ENCODE data around the gene HTR1A. TPM values are rescaled to one million over a fixed set of nuclear protein-coding genes. Genes with fewer than 3 reads are reported as not detected.

The HTR1A gene
- not detected for polyA plus RNA-seq (2013)

DNA sequence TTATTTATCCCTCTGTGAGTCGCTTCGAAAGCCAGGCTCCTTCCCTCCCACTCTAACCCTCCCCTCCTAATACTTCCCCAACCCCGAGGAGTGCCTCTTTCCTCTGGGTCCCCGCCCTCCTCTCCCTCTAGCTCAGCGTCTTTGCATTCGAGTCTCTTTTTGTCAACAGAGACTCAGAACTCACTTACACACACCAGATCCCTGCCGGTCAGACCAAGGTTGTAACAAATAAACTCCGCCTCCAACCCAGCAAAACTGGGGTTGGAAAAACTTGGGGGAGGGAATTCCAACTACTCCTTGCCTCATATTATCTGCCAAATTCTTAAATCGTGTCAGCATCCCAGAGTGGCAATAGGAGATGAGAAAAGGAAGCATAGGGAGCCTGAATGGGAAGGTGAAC, at the start of gene HTR1A:
TSS of gene HTR1A (minus strand) at position 167 of the 400 bp plus-strand sequence. CDS start 726 bp downstream, outside the sequence.
- Histone ChIP-seq H3K9me3 (ENCODE audit: control extremely low read depth in 1 of 5, control insufficient read depth in 4 of 5, insufficient read depth in 2 of 5, low read depth in 1 of 5, low read length in 4 of 5) (peaks cover 0 to 25% (median 7%) of the 10 kb centered on the region in 5 experiments), H3K36me3 (ENCODE audit: control insufficient read depth in 4 of 4, insufficient read depth in 4 of 4, low read length in 3 of 4) (no peaks in the 10 kb centered on the region), H3K27ac (ENCODE audit: insufficient read depth in 1 of 2, low read depth in 1 of 2, low read length in 2 of 2, poor library complexity in 1 of 2, severe bottlenecking in 2 of 2) (no peak within 1 kb of the TSS), H3K27me3 (replicated peaks in 2 of 5; ENCODE audit: control insufficient read depth in 4 of 5, insufficient read depth in 5 of 5, low read length in 4 of 5) (peaks cover 8 to 49% (median 35%) of the 10 kb centered on the region in 5 experiments), H3K4me1 (ENCODE audit: control extremely low read depth in 1 of 4, control insufficient read depth in 4 of 4, insufficient read depth in 4 of 4, low read length in 3 of 4) (no peaks in the 10 kb centered on the region), H3K4me3 (ENCODE audit: control insufficient read depth in 1 of 7, extremely low read depth in 1 of 7, insufficient read depth in 4 of 7, low read depth in 2 of 7, low read length in 6 of 7) (no peak within 1 kb of the TSS)
- DNase-seq = no peak
- CTCF ChIA-PET = interaction anchor here (0.6 to 1.0 kb wide), 2 partner anchors 11 to 1249 kb away, joined by 3 to 4 read pairs; no protein-coding TSS in a partner anchor
- WGBS (ENCODE audit: insufficient coverage) = 0% methylated on average over 6 of the region's 9 CpGs
- POLR2A ChIA-PET = no interaction called here

DNA sequence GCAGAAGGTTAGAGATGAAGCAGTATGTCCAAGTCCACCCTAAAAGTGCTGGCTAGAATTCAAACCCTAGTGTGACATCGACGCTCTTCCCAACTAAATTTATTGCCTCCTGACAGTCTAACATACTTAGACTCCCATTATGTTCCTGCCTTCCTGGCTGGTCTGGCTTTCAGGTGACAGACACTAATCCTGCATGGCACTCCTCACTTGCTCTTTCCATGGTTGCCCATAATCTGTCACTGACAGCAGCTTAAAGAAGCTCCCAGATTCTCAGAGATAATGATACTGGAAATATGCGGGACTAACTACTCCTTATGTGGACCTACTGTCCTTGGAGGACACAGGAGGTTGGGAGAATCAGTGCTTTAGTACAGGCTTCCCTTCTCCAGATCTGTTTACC, 41.7 kb upstream of the HTR1A start:
- H3K4me1 ChIP-seq (ENCODE audit: control extremely low read depth in 1 of 4, control insufficient read depth in 4 of 4, insufficient read depth in 4 of 4, low read length in 3 of 4) = no peaks in the 10 kb centered on the region
- WGBS (ENCODE audit: insufficient coverage) = 100% methylated on average over 3 of the region's 3 CpGs
- no peak for DNase-seq
- ChIA-PET CTCF (no interaction called here), POLR2A (no interaction called here)
- no peaks in the 10 kb centered on the region for H3K36me3 ChIP-seq (ENCODE audit: control insufficient read depth in 4 of 4, insufficient read depth in 4 of 4, low read length in 3 of 4)
- no peaks in the 10 kb centered on the region for H3K9me3 ChIP-seq (ENCODE audit: control extremely low read depth in 1 of 5, control insufficient read depth in 4 of 5, insufficient read depth in 2 of 5, low read depth in 1 of 5, low read length in 4 of 5)
- no peaks in the 10 kb centered on the region for H3K27me3 ChIP-seq (replicated peaks in 2 of 5; ENCODE audit: control insufficient read depth in 4 of 5, insufficient read depth in 5 of 5, low read length in 4 of 5)
- no peak overlapping the region for H3K27ac ChIP-seq (ENCODE audit: insufficient read depth in 1 of 2, low read depth in 1 of 2, low read length in 2 of 2, poor library complexity in 1 of 2, severe bottlenecking in 2 of 2)
- H3K4me3 ChIP-seq (ENCODE audit: control insufficient read depth in 1 of 7, extremely low read depth in 1 of 7, insufficient read depth in 4 of 7, low read depth in 2 of 7, low read length in 6 of 7) = no peak overlapping the region

DNA sequence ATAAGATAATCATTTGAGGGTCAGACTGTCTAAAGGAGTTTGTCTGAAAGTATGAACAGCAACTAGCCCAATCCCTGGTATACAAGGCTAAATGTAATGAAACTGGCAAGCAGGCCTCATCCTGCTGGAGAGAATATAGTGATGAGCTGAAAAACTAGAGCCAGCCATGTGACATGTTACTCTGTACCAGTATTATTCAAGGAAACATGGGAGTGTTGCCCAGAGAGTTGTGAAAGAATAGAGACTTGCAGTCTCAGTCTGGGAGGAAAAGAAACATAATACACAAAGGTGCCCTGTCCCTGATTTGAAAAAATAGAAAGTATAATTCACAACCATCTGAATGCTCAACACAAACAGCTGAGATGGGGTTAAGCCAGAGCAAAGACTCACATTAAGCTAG, 37.9 kb upstream of the HTR1A start:
- no peaks in the 10 kb centered on the region for H3K9me3 ChIP-seq (ENCODE audit: control extremely low read depth in 1 of 5, control insufficient read depth in 4 of 5, insufficient read depth in 2 of 5, low read depth in 1 of 5, low read length in 4 of 5)
- CTCF ChIA-PET = no interaction called here
- DNase-seq = no peak
- no peaks in the 10 kb centered on the region for H3K36me3 ChIP-seq (ENCODE audit: control insufficient read depth in 4 of 4, insufficient read depth in 4 of 4, low read length in 3 of 4)
- H3K27ac ChIP-seq (ENCODE audit: insufficient read depth in 1 of 2, low read depth in 1 of 2, low read length in 2 of 2, poor library complexity in 1 of 2, severe bottlenecking in 2 of 2) = no peak overlapping the region
- H3K4me3 ChIP-seq (ENCODE audit: control insufficient read depth in 1 of 7, extremely low read depth in 1 of 7, insufficient read depth in 4 of 7, low read depth in 2 of 7, low read length in 6 of 7) = no peak overlapping the region
- POLR2A ChIA-PET = no interaction called here
- no peaks in the 10 kb centered on the region for H3K27me3 ChIP-seq (replicated peaks in 2 of 5; ENCODE audit: control insufficient read depth in 4 of 5, insufficient read depth in 5 of 5, low read length in 4 of 5)
- H3K4me1 ChIP-seq (ENCODE audit: control extremely low read depth in 1 of 4, control insufficient read depth in 4 of 4, insufficient read depth in 4 of 4, low read length in 3 of 4) = no peaks in the 10 kb centered on the region

- Histone ChIP-seq H3K27ac (ENCODE audit: insufficient read depth in 1 of 2, low read depth in 1 of 2, low read length in 2 of 2, poor library complexity in 1 of 2, severe bottlenecking in 2 of 2) (no peak overlapping the region), H3K4me3 (ENCODE audit: control insufficient read depth in 1 of 7, extremely low read depth in 1 of 7, insufficient read depth in 4 of 7, low read depth in 2 of 7, low read length in 6 of 7) (no peak overlapping the region), H3K9me3 (ENCODE audit: control extremely low read depth in 1 of 5, control insufficient read depth in 4 of 5, insufficient read depth in 2 of 5, low read depth in 1 of 5, low read length in 4 of 5) (no peaks in the 10 kb centered on the region), H3K4me1 (ENCODE audit: control extremely low read depth in 1 of 4, control insufficient read depth in 4 of 4, insufficient read depth in 4 of 4, low read length in 3 of 4) (no peaks in the 10 kb centered on the region), H3K36me3 (ENCODE audit: control insufficient read depth in 4 of 4, insufficient read depth in 4 of 4, low read length in 3 of 4) (no peaks in the 10 kb centered on the region), H3K27me3 (replicated peaks in 2 of 5; ENCODE audit: control insufficient read depth in 4 of 5, insufficient read depth in 5 of 5, low read length in 4 of 5) (no peaks in the 10 kb centered on the region)
- ChIA-PET POLR2A (no interaction called here), CTCF (no interaction called here)
- DNase-seq = no peak
Measured at GRCh38 chr5:63987053-63987452, 24.8 kb upstream of the HTR1A start.

DNA sequence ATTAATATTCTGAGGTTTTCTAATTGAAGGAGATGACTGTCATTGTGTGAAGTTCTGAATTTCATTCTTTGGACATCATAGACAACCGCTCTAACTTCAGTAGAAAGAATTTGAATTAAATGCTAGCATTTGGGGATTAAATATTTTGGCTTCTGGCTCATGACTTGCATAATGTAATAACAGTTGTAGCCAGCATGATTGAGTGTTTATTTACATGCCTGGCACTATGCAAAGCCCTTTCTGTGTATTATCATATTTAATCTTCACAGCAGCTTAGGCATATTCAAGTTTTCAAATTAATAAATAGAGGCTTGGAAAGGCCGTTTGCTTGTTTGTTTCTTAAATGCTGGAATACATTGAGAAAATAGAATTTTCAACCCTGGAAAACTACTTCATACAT, 19.6 kb upstream of the HTR1A start:
- CTCF ChIA-PET = no interaction called here
- Histone ChIP-seq H3K27me3 (replicated peaks in 2 of 5; ENCODE audit: control insufficient read depth in 4 of 5, insufficient read depth in 5 of 5, low read length in 4 of 5) (no peaks in the 10 kb centered on the region), H3K4me1 (ENCODE audit: control extremely low read depth in 1 of 4, control insufficient read depth in 4 of 4, insufficient read depth in 4 of 4, low read length in 3 of 4) (no peaks in the 10 kb centered on the region), H3K9me3 (ENCODE audit: control extremely low read depth in 1 of 5, control insufficient read depth in 4 of 5, insufficient read depth in 2 of 5, low read depth in 1 of 5, low read length in 4 of 5) (no peaks in the 10 kb centered on the region), H3K4me3 (ENCODE audit: control insufficient read depth in 1 of 7, extremely low read depth in 1 of 7, insufficient read depth in 4 of 7, low read depth in 2 of 7, low read length in 6 of 7) (no peak overlapping the region), H3K27ac (ENCODE audit: insufficient read depth in 1 of 2, low read depth in 1 of 2, low read length in 2 of 2, poor library complexity in 1 of 2, severe bottlenecking in 2 of 2) (no peak overlapping the region), H3K36me3 (ENCODE audit: control insufficient read depth in 4 of 4, insufficient read depth in 4 of 4, low read length in 3 of 4) (no peaks in the 10 kb centered on the region)
- POLR2A ChIA-PET = no interaction called here
- no peak for DNase-seq
- WGBS (ENCODE audit: insufficient coverage) = 100% methylated on average over 1 of the region's 2 CpGs

DNA sequence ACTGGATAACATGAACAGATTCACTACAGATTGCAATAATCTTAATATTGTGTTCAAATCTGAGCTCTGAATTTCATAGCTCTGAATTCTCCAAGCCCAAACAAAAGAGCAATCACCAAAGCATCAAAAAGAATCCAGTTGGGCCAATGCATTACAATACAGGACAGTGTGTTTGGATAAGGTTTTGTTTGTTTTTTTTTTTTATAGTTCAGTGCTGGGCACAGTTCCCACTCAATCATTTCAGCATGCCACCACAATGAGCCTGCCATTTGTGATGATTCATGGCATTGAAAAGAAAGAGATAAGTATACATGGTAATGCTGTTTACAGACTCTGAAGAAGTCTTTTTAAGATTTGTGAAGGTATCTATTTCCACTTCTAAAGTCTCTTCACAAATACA, 1.7 kb upstream of the HTR1A start:
- Histone ChIP-seq H3K4me3 (ENCODE audit: control insufficient read depth in 1 of 7, extremely low read depth in 1 of 7, insufficient read depth in 4 of 7, low read depth in 2 of 7, low read length in 6 of 7) (no peak overlapping the region), H3K9me3 (ENCODE audit: control extremely low read depth in 1 of 5, control insufficient read depth in 4 of 5, insufficient read depth in 2 of 5, low read depth in 1 of 5, low read length in 4 of 5) (peaks cover 0 to 25% (median 7%) of the 10 kb centered on the region in 5 experiments), H3K27ac (ENCODE audit: insufficient read depth in 1 of 2, low read depth in 1 of 2, low read length in 2 of 2, poor library complexity in 1 of 2, severe bottlenecking in 2 of 2) (no peak overlapping the region), H3K4me1 (ENCODE audit: control extremely low read depth in 1 of 4, control insufficient read depth in 4 of 4, insufficient read depth in 4 of 4, low read length in 3 of 4) (no peaks in the 10 kb centered on the region), H3K36me3 (ENCODE audit: control insufficient read depth in 4 of 4, insufficient read depth in 4 of 4, low read length in 3 of 4) (no peaks in the 10 kb centered on the region), H3K27me3 (replicated peaks in 2 of 5; ENCODE audit: control insufficient read depth in 4 of 5, insufficient read depth in 5 of 5, low read length in 4 of 5) (peaks cover 8 to 41% (median 33%) of the 10 kb centered on the region in 5 experiments)
- POLR2A ChIA-PET = no interaction called here
- DNase-seq = no peak
- CTCF ChIA-PET = interaction anchor here (1.0 kb wide), 2 partner anchors 9 to 32 kb away, joined by 3 to 4 read pairs; no protein-coding TSS in a partner anchor

GRCh38 chr5:63963080-63963735, 963 bp upstream of the HTR1A start:
- CTCF ChIA-PET = interaction anchor here (1.0 to 1.2 kb wide), 3 partner anchors 10 to 1503 kb away, joined by 3 to 4 read pairs (median 3); no protein-coding TSS in a partner anchor
- peak; percentile 63 to 85 (median 81) for DNase-seq
- peaks cover 8 to 48% (median 33%) of the 10 kb centered on the region in 5 experiments for H3K27me3 ChIP-seq (replicated peaks in 2 of 5; ENCODE audit: control insufficient read depth in 4 of 5, insufficient read depth in 5 of 5, low read length in 4 of 5)
- H3K36me3 ChIP-seq (ENCODE audit: control insufficient read depth in 4 of 4, insufficient read depth in 4 of 4, low read length in 3 of 4) = no peaks in the 10 kb centered on the region
- POLR2A ChIA-PET = no interaction called here
- peaks cover 0 to 25% (median 7%) of the 10 kb centered on the region in 5 experiments for H3K9me3 ChIP-seq (ENCODE audit: control extremely low read depth in 1 of 5, control insufficient read depth in 4 of 5, insufficient read depth in 2 of 5, low read depth in 1 of 5, low read length in 4 of 5)
- H3K4me3 ChIP-seq (ENCODE audit: control insufficient read depth in 1 of 7, extremely low read depth in 1 of 7, insufficient read depth in 4 of 7, low read depth in 2 of 7, low read length in 6 of 7) = no peak overlapping the region
- no peaks in the 10 kb centered on the region for H3K4me1 ChIP-seq (ENCODE audit: control extremely low read depth in 1 of 4, control insufficient read depth in 4 of 4, insufficient read depth in 4 of 4, low read length in 3 of 4)
- H3K27ac ChIP-seq (ENCODE audit: insufficient read depth in 1 of 2, low read depth in 1 of 2, low read length in 2 of 2, poor library complexity in 1 of 2, severe bottlenecking in 2 of 2) = no peak overlapping the region
- WGBS (ENCODE audit: insufficient coverage) = 5% methylated on average over 4 of the region's 6 CpGs

Measured in common myeloid progenitor, CD34-positive (primary cell).